ENCODE results near the gene ZFYVE28.

- TF ChIP-seq POLR2AphosphoS5 (IDR thresholded peaks at IDR 0.05) (no peak), POLR2A (IDR thresholded peaks at IDR 0.05) (no peak)
- TF ChIP-seq, protein P1, sequence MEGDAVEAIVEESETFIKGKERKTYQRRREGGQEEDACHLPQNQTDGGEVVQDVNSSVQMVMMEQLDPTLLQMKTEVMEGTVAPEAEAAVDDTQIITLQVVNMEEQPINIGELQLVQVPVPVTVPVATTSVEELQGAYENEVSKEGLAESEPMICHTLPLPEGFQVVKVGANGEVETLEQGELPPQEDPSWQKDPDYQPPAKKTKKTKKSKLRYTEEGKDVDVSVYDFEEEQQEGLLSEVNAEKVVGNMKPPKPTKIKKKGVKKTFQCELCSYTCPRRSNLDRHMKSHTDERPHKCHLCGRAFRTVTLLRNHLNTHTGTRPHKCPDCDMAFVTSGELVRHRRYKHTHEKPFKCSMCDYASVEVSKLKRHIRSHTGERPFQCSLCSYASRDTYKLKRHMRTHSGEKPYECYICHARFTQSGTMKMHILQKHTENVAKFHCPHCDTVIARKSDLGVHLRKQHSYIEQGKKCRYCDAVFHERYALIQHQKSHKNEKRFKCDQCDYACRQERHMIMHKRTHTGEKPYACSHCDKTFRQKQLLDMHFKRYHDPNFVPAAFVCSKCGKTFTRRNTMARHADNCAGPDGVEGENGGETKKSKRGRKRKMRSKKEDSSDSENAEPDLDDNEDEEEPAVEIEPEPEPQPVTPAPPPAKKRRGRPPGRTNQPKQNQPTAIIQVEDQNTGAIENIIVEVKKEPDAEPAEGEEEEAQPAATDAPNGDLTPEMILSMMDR (IDR thresholded peaks at IDR 0.05): no peak
Measured at GRCh38 chr4:2272026-2272827, 146.2 kb downstream of the ZFYVE28 start.
